Esophagus muscularis mucosa (tissue), 4 donors: Measurements from ENCODE around the gene FBXO2. TPM values are rescaled to one million over a fixed set of nuclear protein-coding genes. Genes with fewer than 3 reads are reported as not detected.

Source experiments
- DNase-seq: peaks from one replicate; pipeline ENCODE4 v3.0.0-alpha.2; 2017; ENCODE audit errors: extremely low spot score
- H3K27ac ChIP-seq, 4 donors: fragments of 200-600 bp; sonication (generic); replicated peaks in 1 of 4; 1 replicate in 3 of 4; 2 replicates in 1 of 4; pipeline ENCODE4 v1.5.1; 2016 to 2019; ENCODE audit warnings: mild to moderate bottlenecking in 1 of 4
- H3K27me3 ChIP-seq, 4 donors: fragments of 200-600 bp; sonication (generic); one replicate each; pipeline versions ENCODE4 v1.5.1 to v1.6.0; 2016 to 2019
- H3K36me3 ChIP-seq, 4 donors: fragments of 200-600 bp; sonication (generic); one replicate each; pipeline ENCODE4 v1.5.1; 2016 to 2019
- H3K4me1 ChIP-seq, 4 donors: fragments of 200-600 bp; sonication (generic); one replicate each; pipeline ENCODE4 v1.5.1; 2016 to 2019
- H3K4me3 ChIP-seq, 4 donors: fragments of 200-600 bp; sonication (generic); 1 replicate in 2 of 4; 2 replicates in 2 of 4; pipeline ENCODE4 v1.5.1; 2016 to 2019; ENCODE audit warnings: mild to moderate bottlenecking in 4 of 4, moderate library complexity in 1 of 4
- H3K9me3 ChIP-seq, 4 donors: fragments of 200-600 bp; sonication (generic); 1 replicate in 3 of 4; 2 replicates in 1 of 4; pipeline ENCODE4 v1.5.1; 2016 to 2019
- EP300 ChIP-seq: sonication (generic); formaldehyde crosslinking; IDR thresholded peaks from one replicate; pipeline ENCODE4 v1.6.1; 2017; ENCODE audit warnings: antibody characterized with exemption
- POLR2A ChIP-seq: fragments of 450-650 bp; IDR thresholded peaks from one replicate; pipeline ENCODE4 v1.6.1; 2017; ENCODE audit warnings: antibody characterized with exemption, moderate library complexity, mild to moderate bottlenecking, low read depth
- POLR2AphosphoS5 ChIP-seq, 2 donors: sonication (generic); formaldehyde crosslinking; IDR thresholded peaks; one replicate each; pipeline ENCODE4 v1.6.1; 2017; ENCODE audit warnings: antibody characterized with exemption in 2 of 2
- WGBS: methylation state at CpG from one replicate; pipeline ENCODE4 v1.1.5; 2018; 5-methylcytosine and 5-hydroxymethylcytosine counted together
- intact Hi-C: fragments of 100-400 bp; cut with DNase I; formaldehyde crosslinking; loops from one replicate; pipeline ENCODE4 v1.15.1; 2023
- total RNA-seq, 4 donors: library from RNA; depleted of rRNA; stranded (reverse); fragments of >200 nt; gene quantifications; one replicate each; pipeline versions ENCODE4 v1.1.0 to v1.2.1, GENCODE V29; 2016
- TF ChIP-seq, protein P1 (sequence below), 3 experiments: fragments of 200-600 bp in 2 of 3; fragments of 450-650 bp in 1 of 3; sonication (generic) in 2 of 3; IDR thresholded peaks; one replicate each; pipeline ENCODE4 v1.5.1; 2017 to 2019; ENCODE audit warnings: antibody characterized with exemption in 3 of 3, mild to moderate bottlenecking in 2 of 3, moderate library complexity in 1 of 3

FBXO2 gene
- total RNA-seq, 4 donors from 2014 or later, result 3.1 to 12.0 (median 8.3) TPM

DNA sequence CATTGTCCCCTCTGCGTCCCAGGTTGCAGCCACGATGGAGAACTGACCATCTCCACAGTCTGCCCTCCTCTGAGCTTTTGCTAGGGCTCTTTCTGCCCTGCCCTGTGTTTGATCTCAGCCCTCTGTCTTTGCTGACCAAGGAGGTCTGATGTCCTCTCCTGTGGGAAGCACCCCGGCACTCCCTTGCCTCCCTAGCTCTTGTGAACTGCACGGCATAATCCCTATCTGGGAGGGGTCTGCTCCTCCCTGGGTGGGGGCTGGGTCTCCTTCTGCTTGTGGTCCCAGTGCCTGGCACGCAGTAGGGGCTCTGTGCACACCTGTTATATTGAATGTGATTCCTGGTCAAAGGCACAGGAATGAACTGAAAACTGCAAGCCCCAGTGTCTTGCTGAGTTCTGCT, 39.7 kb upstream of the FBXO2 start:
- H3K27ac ChIP-seq, result no peak overlapping the region
- no peak for DNase-seq
- intact Hi-C loops, result no loop called here
- WGBS, result 51% methylated on average over 5 of the region's 5 CpGs
- TF ChIP-seq POLR2A, result no peak
- TF ChIP-seq, protein P1, sequence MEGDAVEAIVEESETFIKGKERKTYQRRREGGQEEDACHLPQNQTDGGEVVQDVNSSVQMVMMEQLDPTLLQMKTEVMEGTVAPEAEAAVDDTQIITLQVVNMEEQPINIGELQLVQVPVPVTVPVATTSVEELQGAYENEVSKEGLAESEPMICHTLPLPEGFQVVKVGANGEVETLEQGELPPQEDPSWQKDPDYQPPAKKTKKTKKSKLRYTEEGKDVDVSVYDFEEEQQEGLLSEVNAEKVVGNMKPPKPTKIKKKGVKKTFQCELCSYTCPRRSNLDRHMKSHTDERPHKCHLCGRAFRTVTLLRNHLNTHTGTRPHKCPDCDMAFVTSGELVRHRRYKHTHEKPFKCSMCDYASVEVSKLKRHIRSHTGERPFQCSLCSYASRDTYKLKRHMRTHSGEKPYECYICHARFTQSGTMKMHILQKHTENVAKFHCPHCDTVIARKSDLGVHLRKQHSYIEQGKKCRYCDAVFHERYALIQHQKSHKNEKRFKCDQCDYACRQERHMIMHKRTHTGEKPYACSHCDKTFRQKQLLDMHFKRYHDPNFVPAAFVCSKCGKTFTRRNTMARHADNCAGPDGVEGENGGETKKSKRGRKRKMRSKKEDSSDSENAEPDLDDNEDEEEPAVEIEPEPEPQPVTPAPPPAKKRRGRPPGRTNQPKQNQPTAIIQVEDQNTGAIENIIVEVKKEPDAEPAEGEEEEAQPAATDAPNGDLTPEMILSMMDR (IDR thresholded peaks at IDR 0.05), result no peak
- TF ChIP-seq EP300, result no peak
- no peak for TF ChIP-seq POLR2AphosphoS5 (IDR thresholded peaks at IDR 0.05)
- H3K27me3 ChIP-seq, result peaks cover 5 to 94% (median 28%) of the 10 kb centered on the region in 4 donors
- H3K4me3 ChIP-seq, result no peak overlapping the region
- no peaks in the 10 kb centered on the region for H3K36me3 ChIP-seq
- peaks cover 8 to 34% (median 31%) of the 10 kb centered on the region in 4 donors for H3K4me1 ChIP-seq
- H3K9me3 ChIP-seq, result no peaks in the 10 kb centered on the region

DNA sequence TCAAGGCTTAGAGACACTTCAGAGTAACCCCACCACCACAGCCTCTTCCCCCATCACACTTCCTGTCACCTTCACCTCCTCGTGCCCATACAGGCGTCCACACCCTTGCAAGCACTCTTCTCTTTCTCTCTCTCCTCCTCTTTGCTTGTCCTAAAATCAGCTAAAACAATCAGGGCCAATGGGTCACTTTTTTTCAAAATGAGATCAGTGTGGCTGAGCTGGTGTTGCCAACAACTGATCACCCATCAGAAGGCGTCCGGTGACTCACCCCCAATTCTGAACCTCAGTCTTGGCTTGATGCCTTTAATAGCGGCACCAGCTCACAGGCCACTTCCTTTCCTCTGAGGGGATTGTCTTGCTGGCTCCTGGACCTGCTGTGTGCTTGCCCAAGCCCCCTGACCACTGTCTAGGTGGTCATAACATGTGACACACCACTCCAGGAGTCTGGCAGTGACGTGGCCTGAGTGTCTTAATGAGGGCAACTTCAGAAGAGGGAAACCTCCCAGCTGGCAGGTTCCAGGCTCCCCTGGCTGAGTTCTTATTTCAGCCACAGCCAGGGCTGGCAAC, 38.9 kb upstream of the FBXO2 start:
- Histone ChIP-seq H3K4me3 (no peak overlapping the region), H3K27me3 (peaks cover 5 to 96% (median 30%) of the 10 kb centered on the region in 4 donors), H3K27ac (no peak overlapping the region), H3K4me1 (peaks cover 8 to 34% (median 31%) of the 10 kb centered on the region in 4 donors), H3K9me3 (no peaks in the 10 kb centered on the region), H3K36me3 (no peaks in the 10 kb centered on the region)
- 26% methylated on average over 6 of the region's 6 CpGs for WGBS
- no peak for DNase-seq
- no peak for TF ChIP-seq POLR2A
- TF ChIP-seq, protein P1 (IDR thresholded peaks at IDR 0.05), result no peak
- no peak for TF ChIP-seq POLR2AphosphoS5 (IDR thresholded peaks at IDR 0.05)
- no peak for TF ChIP-seq EP300
- intact Hi-C loops, result no loop called here

DNA sequence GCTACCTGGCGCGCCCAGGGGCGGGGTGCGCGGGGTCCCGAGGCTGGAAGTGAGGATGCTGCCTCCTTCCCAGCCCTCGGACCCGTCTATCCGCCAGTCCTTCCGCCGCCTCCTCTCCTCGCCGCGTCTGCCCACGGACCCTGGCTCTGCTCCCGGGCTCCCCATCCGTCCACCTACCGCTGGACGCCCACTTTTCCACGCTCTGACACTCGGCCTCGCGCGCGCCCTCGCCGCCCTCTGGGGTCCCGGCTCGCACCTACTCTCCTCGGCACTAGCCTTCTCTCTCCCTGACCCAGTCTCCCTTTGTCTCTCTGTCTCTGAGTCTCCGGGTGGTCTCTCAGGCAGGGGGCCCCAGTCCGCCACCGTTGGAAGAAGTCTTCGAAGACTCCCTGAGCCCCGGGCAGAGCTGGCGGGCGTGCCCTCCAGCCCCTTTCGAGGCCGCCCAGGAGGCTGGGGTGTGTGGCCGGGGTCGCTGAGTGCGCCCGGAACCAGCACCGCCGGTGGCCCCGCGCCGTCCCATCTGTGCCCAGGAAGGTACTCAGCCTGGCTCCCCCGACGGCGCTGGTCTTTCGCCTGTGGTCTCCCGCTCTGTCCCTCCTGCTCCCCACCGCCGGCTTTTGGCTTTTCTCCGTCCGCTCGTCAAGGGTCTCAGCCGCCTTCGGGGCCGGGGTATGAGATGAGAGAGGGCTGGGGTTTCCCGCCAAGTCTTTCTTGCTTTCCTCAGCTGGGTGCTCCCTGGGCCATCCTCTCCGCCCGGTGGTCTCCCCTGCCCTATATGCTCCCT, 37.9 kb upstream of the FBXO2 start:
- Histone ChIP-seq H3K27me3 (peaks cover 5 to 96% (median 30%) of the 10 kb centered on the region in 4 donors), H3K4me1 (peaks cover 8 to 34% (median 31%) of the 10 kb centered on the region in 4 donors), H3K4me3 (peak overlapping the region; percentile 31 to 47 (median 40)), H3K9me3 (no peaks in the 10 kb centered on the region), H3K36me3 (no peaks in the 10 kb centered on the region), H3K27ac (no peak overlapping the region)
- DNase-seq, result no peak
- WGBS, result 6% methylated on average over 51 of the region's 64 CpGs
- TF ChIP-seq POLR2A (no peak), POLR2AphosphoS5 (IDR thresholded peaks at IDR 0.05) (no peak), EP300 (no peak)
- TF ChIP-seq, protein P1 (IDR thresholded peaks at IDR 0.05), result no peak
- intact Hi-C loops, result no loop called here

DNA sequence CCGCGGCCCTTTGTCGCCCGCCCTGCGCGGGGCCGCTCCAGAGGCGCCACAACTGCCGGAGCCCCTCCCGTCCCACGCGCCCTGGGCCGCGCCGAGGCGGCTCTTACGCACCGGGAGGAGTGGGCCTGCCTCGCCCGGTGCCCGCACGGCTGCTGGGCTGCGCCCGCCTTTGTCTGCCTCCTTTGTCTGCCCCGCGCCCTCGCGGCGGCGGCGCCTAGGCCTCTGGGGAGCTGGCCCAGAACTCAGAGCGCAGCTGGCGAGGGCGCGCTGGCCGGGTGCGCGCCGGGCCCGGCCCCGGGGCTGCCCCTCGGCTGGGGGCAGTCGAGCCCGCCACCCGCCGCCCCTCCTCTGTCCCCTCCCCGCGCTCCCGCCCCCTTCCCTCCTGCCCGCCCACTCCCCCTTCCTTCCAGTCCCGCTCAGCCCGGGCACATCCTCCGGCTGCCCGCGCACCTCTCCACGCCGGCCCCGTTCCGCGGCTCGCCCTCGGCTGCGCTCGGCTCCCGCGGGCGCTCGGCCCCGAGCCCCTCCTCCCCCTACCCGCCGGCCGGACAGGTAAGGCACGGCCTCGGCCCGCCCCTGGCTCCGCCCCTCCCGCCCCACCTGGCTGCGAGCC, 37.2 kb upstream of the FBXO2 start, which contains the start of gene DRAXIN:
TSS of gene DRAXIN (plus strand) at position 409 of the 613 bp plus-strand sequence. CDS start 14,549 bp downstream, outside the sequence.
- Histone ChIP-seq H3K4me3 (peak within 1 kb of the TSS; percentile 31 to 47 (median 40)), H3K4me1 (peaks cover 8 to 34% (median 31%) of the 10 kb centered on the region in 4 donors), H3K36me3 (no peaks in the 10 kb centered on the region), H3K27me3 (peaks cover 5 to 96% (median 30%) of the 10 kb centered on the region in 4 donors), H3K9me3 (no peaks in the 10 kb centered on the region), H3K27ac (no peak within 1 kb of the TSS)
- no peak for DNase-seq
- TF ChIP-seq EP300 (no peak), POLR2A (no peak), POLR2AphosphoS5 (IDR thresholded peaks at IDR 0.05) (no peak)
- TF ChIP-seq, protein P1 (IDR thresholded peaks at IDR 0.05), result no peak
- WGBS, result 5% methylated on average over 4 of the region's 78 CpGs
- intact Hi-C loops, result no loop called here
